ENCODE measurements around the gene CNOT4.
"Not testable (repeated sequence)": the region's sequence is repeated elsewhere in the genome, so short reads cannot be mapped to it uniquely, and the experiment has no call there.

CNOT4 gene

GRCh38 chr7:135510592-135511183 is 786 bp upstream of the CNOT4 start:
- DNase-seq: peak; percentile 33

GRCh38 chr7:135509589-135509838 is 388 bp downstream of the CNOT4 start:
- DNase-seq: no peak

GRCh38 chr7:135508883-135509588 is 866 bp downstream of the CNOT4 start:
- DNase-seq: peak; percentile 54

GRCh38 chr7:135501402-135501801 is 8.5 kb downstream of the CNOT4 start:
- no peak for DNase-seq

GRCh38 chr7:135499818-135500217 is 10.1 kb downstream of the CNOT4 start:
- no peak for DNase-seq

- DNase-seq: not testable (repeated sequence)
Observed at GRCh38 chr7:135497161-135497560, 12.7 kb downstream of the CNOT4 start.

GRCh38 chr7:135493362-135493761 is 16.5 kb downstream of the CNOT4 start:
- DNase-seq: no peak

- DNase-seq: no peak
Observed at GRCh38 chr7:135492151-135492550, 17.8 kb downstream of the CNOT4 start.

- no peak for DNase-seq
Observed at GRCh38 chr7:135490783-135491182, 19.1 kb downstream of the CNOT4 start.

- DNase-seq: no peak
Observed at GRCh38 chr7:135489791-135490190, 20.1 kb downstream of the CNOT4 start.

- no peak for DNase-seq
Observed at GRCh38 chr7:135486261-135486920, 23.5 kb downstream of the CNOT4 start.

- no peak for DNase-seq
Observed at GRCh38 chr7:135481598-135481979, 28.3 kb downstream of the CNOT4 start.

GRCh38 chr7:135480966-135481597 is 28.8 kb downstream of the CNOT4 start:
- no peak for DNase-seq

GRCh38 chr7:135475521-135475920 is 34.4 kb downstream of the CNOT4 start:
- no peak for DNase-seq

- DNase-seq: not testable (repeated sequence)
Observed at GRCh38 chr7:135469705-135470104, 40.2 kb downstream of the CNOT4 start.

- no peak for DNase-seq
Observed at GRCh38 chr7:135467207-135467711, 42.6 kb downstream of the CNOT4 start.

GRCh38 chr7:135466442-135467206 is 43.3 kb downstream of the CNOT4 start:
- DNase-seq: no peak

GRCh38 chr7:135463908-135464307 is 46.0 kb downstream of the CNOT4 start:
- DNase-seq: no peak

- DNase-seq: no peak
Observed at GRCh38 chr7:135459951-135460567, 49.8 kb downstream of the CNOT4 start.

GRCh38 chr7:135459076-135459475 is 50.8 kb downstream of the CNOT4 start:
- DNase-seq: no peak

- no peak for DNase-seq
Observed at GRCh38 chr7:135454060-135454459, 55.8 kb downstream of the CNOT4 start.

- no peak for DNase-seq
Observed at GRCh38 chr7:135449436-135449835, 60.5 kb downstream of the CNOT4 start.

GRCh38 chr7:135448753-135449152 is 61.1 kb downstream of the CNOT4 start:
- no peak for DNase-seq
